Neural cell (in vitro differentiated cells): ENCODE data around the gene ADAMTS17. TPM values are rescaled to one million over a fixed set of nuclear protein-coding genes. Genes with fewer than 3 reads are reported as not detected.

Experiments
- H2AFZ ChIP-seq: fragments of 200-600, 300-800 bp; sonication (generic), shearing (Covaris generic); 2 replicates; pipeline ENCODE4 v1.6.0; 2014; ENCODE audit warnings: low read depth, mild to moderate bottlenecking, antibody characterized with exemption, low read length, moderate library complexity
- H3F3A ChIP-seq: fragments of 200-600 bp; shearing (Covaris generic); 2 replicates; pipeline ENCODE4 v1.6.1; 2016; ENCODE audit warnings: mild to moderate bottlenecking, moderate library complexity, mixed read lengths, antibody characterized with exemption, low read length; ENCODE audit not compliant: insufficient read depth, poor library complexity, severe bottlenecking
- H3K27ac ChIP-seq: fragments of 200-600, 300-800 bp; sonication (generic), shearing (Covaris generic); 2 replicates; pipeline ENCODE4 v1.5.1; 2014; ENCODE audit warnings: mild to moderate bottlenecking, low read length, moderate library complexity
- H3K27me3 ChIP-seq: fragments of 300-800, 200-600 bp; sonication (generic), shearing (Covaris generic); 2 replicates; pipeline ENCODE4 v1.6.0; 2014; ENCODE audit warnings: mild to moderate bottlenecking, low read depth, low read length, moderate library complexity; ENCODE audit not compliant: insufficient read depth
- H3K36me3 ChIP-seq: fragments of 300-800, 200-600 bp; sonication (generic), shearing (Covaris generic); 2 replicates; pipeline ENCODE4 v1.5.1; 2014; ENCODE audit warnings: mild to moderate bottlenecking, antibody characterized with exemption, low read length, moderate library complexity; ENCODE audit not compliant: insufficient read depth
- H3K4me2 ChIP-seq: fragments of 300-800, 200-600 bp; sonication (generic), shearing (Covaris generic); 2 replicates; pipeline ENCODE4 v1.6.0; 2014; ENCODE audit warnings: mild to moderate bottlenecking, low read length
- H3K4me3 ChIP-seq: fragments of 300-800, 200-600 bp; sonication (generic), shearing (Covaris generic); 2 replicates; pipeline ENCODE4 v1.5.1; 2014; ENCODE audit warnings: mild to moderate bottlenecking, low read length, moderate library complexity
- H3K79me2 ChIP-seq: fragments of 200-600 bp; shearing (Covaris generic); replicated peaks from 2 replicates; pipeline ENCODE4 v1.6.0; 2014; ENCODE audit warnings: mild to moderate bottlenecking, low read length, moderate library complexity; ENCODE audit not compliant: insufficient read depth
- H3K9ac ChIP-seq: fragments of 300-800, 200-600 bp; sonication (generic), shearing (Covaris generic); 2 replicates; pipeline ENCODE4 v1.6.1; 2016; ENCODE audit warnings: mild to moderate bottlenecking, low read length, mixed read lengths
- H3K9me2 ChIP-seq: fragments of 200-600 bp; shearing (Covaris generic); 2 replicates; pipeline ENCODE4 v1.6.1; 2016; ENCODE audit warnings: mild to moderate bottlenecking, low read length, mixed read lengths; ENCODE audit not compliant: insufficient read depth
- H3K9me3 ChIP-seq: fragments of 200-600, 300-800 bp; sonication (generic), shearing (Covaris generic); 2 replicates; pipeline ENCODE4 v1.6.1; 2016; ENCODE audit warnings: mild to moderate bottlenecking, mixed run types, low read length, moderate library complexity, mixed read lengths
- H4K20me1 ChIP-seq: fragments of 200-600 bp; shearing (Covaris generic); 2 replicates; pipeline ENCODE4 v1.6.1; 2016; ENCODE audit warnings: mild to moderate bottlenecking, mixed run types; ENCODE audit not compliant: insufficient read depth
- CTCF ChIP-seq: fragments of 450-650 bp; IDR thresholded peaks from 2 replicates; pipeline ENCODE4 v1.5.1; 2014; ENCODE audit warnings: antibody characterized with exemption, mild to moderate bottlenecking, moderate library complexity; ENCODE audit not compliant: poor library complexity, severe bottlenecking
- EP300 ChIP-seq: fragments of 450-650 bp; conservative IDR thresholded peaks from 2 replicates; pipeline ENCODE4 v1.6.1; 2014; ENCODE audit warnings: antibody characterized with exemption, mild to moderate bottlenecking, moderate library complexity; ENCODE audit not compliant: poor library complexity, severe bottlenecking
- EZH2 ChIP-seq: fragments of 200-600, 300-800 bp; shearing (Covaris generic), sonication (generic); IDR thresholded peaks from 2 replicates; pipeline ENCODE4 v1.6.1; 2014; ENCODE audit warnings: antibody characterized with exemption, low read length, borderline replicate concordance, mild to moderate bottlenecking; ENCODE audit not compliant: insufficient read depth, poor library complexity, severe bottlenecking
- MXI1 ChIP-seq: fragments of 450-650 bp; conservative IDR thresholded peaks from 2 replicates; pipeline ENCODE4 v1.6.1; 2014; ENCODE audit warnings: antibody characterized with exemption, mild to moderate bottlenecking; ENCODE audit not compliant: poor library complexity, severe bottlenecking
- POLR2AphosphoS5 ChIP-seq: IDR thresholded peaks from 2 replicates; pipeline ENCODE4 v1.6.1; 2012
- RAD21 ChIP-seq: fragments of 450-650 bp; conservative IDR thresholded peaks from 2 replicates; pipeline ENCODE4 v1.6.1; 2014; ENCODE audit warnings: antibody characterized with exemption, mild to moderate bottlenecking, moderate library complexity
- REST ChIP-seq: IDR thresholded peaks from 2 replicates; pipeline ENCODE4 v1.6.1; 2012; ENCODE audit warnings: borderline replicate concordance
- SMC3 ChIP-seq: fragments of 450-650 bp; conservative IDR thresholded peaks from 2 replicates; pipeline ENCODE4 v1.6.1; 2014; ENCODE audit warnings: antibody characterized with exemption, mild to moderate bottlenecking, moderate library complexity; ENCODE audit not compliant: poor library complexity
- TAF1 ChIP-seq: IDR thresholded peaks from 2 replicates; pipeline ENCODE4 v1.6.1; 2012; ENCODE audit warnings: low read depth
- polyA plus RNA-seq: library from polyadenylated mRNA; depleted of rRNA; stranded (reverse); fragments of >200 nt; gene quantifications from 2 replicates; pipeline ENCODE4 v1.2.3, GENCODE V29; 2014

Gene ADAMTS17
- polyA plus RNA-seq, 1 donor from 2014 or later: 0.04 TPM

- H3K9me2 ChIP-seq: no peaks in the 10 kb centered on the region
- no peaks in the 10 kb centered on the region for H4K20me1 ChIP-seq
- H3K4me3 ChIP-seq: no peak overlapping the region
- TF ChIP-seq CTCF (no peak), MXI1 (no peak), REST (no peak), SMC3 (no peak), POLR2AphosphoS5 (no peak), EP300 (no peak), RAD21 (no peak), EZH2 (no peak)
- no peak overlapping the region for H3K27ac ChIP-seq
- no peak overlapping the region for H3K4me2 ChIP-seq
- H3K9ac ChIP-seq: no peak overlapping the region
- no peaks in the 10 kb centered on the region for H3K9me3 ChIP-seq
- H3K36me3 ChIP-seq: no peaks in the 10 kb centered on the region
- no peaks in the 10 kb centered on the region for H3F3A ChIP-seq
- H3K79me2 ChIP-seq: no peaks in the 10 kb centered on the region
- H2AFZ ChIP-seq: no peak overlapping the region
- H3K27me3 ChIP-seq: no peaks in the 10 kb centered on the region
These were observed 80.2 kb downstream of the ADAMTS17 start for GRCh38 chr15:100261302-100262240.

GRCh38 chr15:100259266-100259665, 82.5 kb downstream of the ADAMTS17 start:
- H3F3A ChIP-seq: no peaks in the 10 kb centered on the region
- H3K4me2 ChIP-seq: no peak overlapping the region
- no peaks in the 10 kb centered on the region for H3K27me3 ChIP-seq
- no peaks in the 10 kb centered on the region for H3K9me3 ChIP-seq
- no peaks in the 10 kb centered on the region for H4K20me1 ChIP-seq
- H3K36me3 ChIP-seq: no peaks in the 10 kb centered on the region
- H3K9ac ChIP-seq: no peak overlapping the region
- TF ChIP-seq TAF1: no peak
- no peak overlapping the region for H3K27ac ChIP-seq
- H3K4me3 ChIP-seq: no peak overlapping the region
- no peaks in the 10 kb centered on the region for H3K79me2 ChIP-seq
- no peak overlapping the region for H2AFZ ChIP-seq
- H3K9me2 ChIP-seq: no peaks in the 10 kb centered on the region
